Aorta (tissue), 5 donors: Measurements from ENCODE around the gene FRMD4A. TPM values are rescaled to one million over a fixed set of nuclear protein-coding genes. Genes with fewer than 3 reads are reported as not detected.

Experiments used
- ATAC-seq: fragments of 200-7000 bp; cut with Tn5 transposase; one replicate; pipeline ENCODE4 v1.9.1; 2022; ENCODE audit warnings: moderate library complexity; ENCODE audit not compliant: low FRiP score
- DNase-seq, 2 donors: peaks; one replicate each; pipeline ENCODE4 v3.0.0-alpha.2; 2020
- H3K27ac ChIP-seq, 2 donors: one replicate each; pipeline ENCODE4 v1.5.1; 2013; ENCODE audit warnings: low read length in 2 of 2, mild to moderate bottlenecking in 2 of 2, moderate library complexity in 2 of 2, control low read depth in 1 of 2, inconsistent platforms in 1 of 2, low read depth in 1 of 2
- H3K27me3 ChIP-seq, 2 donors: one replicate each; pipeline ENCODE4 v1.6.1; 2013; ENCODE audit warnings: control low read depth in 1 of 2, low read length in 1 of 2, mild to moderate bottlenecking in 1 of 2, moderate library complexity in 1 of 2; ENCODE audit not compliant: insufficient read depth in 2 of 2, control insufficient read depth in 1 of 2
- H3K36me3 ChIP-seq, 2 donors: one replicate each; pipeline ENCODE4 v1.6.1; 2013; ENCODE audit warnings: control low read depth in 1 of 2, low read length in 1 of 2, mild to moderate bottlenecking in 1 of 2; ENCODE audit not compliant: insufficient read depth in 2 of 2, control insufficient read depth in 1 of 2
- H3K4me1 ChIP-seq, 2 donors: one replicate each; pipeline ENCODE4 v1.6.1; 2013; ENCODE audit warnings: low read length in 2 of 2, control low read depth in 1 of 2, mild to moderate bottlenecking in 1 of 2, moderate library complexity in 1 of 2; ENCODE audit not compliant: insufficient read depth in 2 of 2, control insufficient read depth in 1 of 2
- H3K4me3 ChIP-seq, 2 donors: one replicate each; pipeline ENCODE4 v1.5.1; 2013; ENCODE audit warnings: low read length in 2 of 2, control low read depth in 1 of 2, mild to moderate bottlenecking in 1 of 2
- H3K9me3 ChIP-seq: one replicate; pipeline ENCODE4 v1.6.1; 2013; ENCODE audit warnings: mild to moderate bottlenecking, low read length; ENCODE audit not compliant: control insufficient read depth
- WGBS, 2 donors: extraction: QIAGEN DNeasy Blood & Tissue Kit; methylation state at CpG; one replicate each; pipeline ENCODE4 v1.1.7; 2013; 5-methylcytosine and 5-hydroxymethylcytosine counted together
- intact Hi-C, 2 donors: fragments of 100-400 bp; cut with DNase I; formaldehyde crosslinking; loops; one replicate each; pipeline versions ENCODE4 v1.14.2 to v1.15.0; 2022
- polyA plus RNA-seq, 2 donors: library from polyadenylated mRNA; stranded (reverse); fragments of 200-250 nt; gene quantifications; one replicate each; pipeline ENCODE4 v1.2.3, GENCODE V29; 2013
- total RNA-seq, 2 donors: library from RNA; stranded (reverse); fragmentation: NEBNext Ultra II Directional; extraction: Animal tissue kit (Norgen Biotek cat#: 25700); gene quantifications; one replicate each; pipeline ENCODE4 v1.2.1, GENCODE V29; 2021
- donor health status: healthy with polysubstance abuse.
- donor health status: Bipolar disorder and iron deficiency.
- donor health status: DM: no; HTN: no; CAD: no.
- donor health status: DM: no; HTN: no; CAD: no.
- donor health status: DM: yes; HTN: yes; CAD: no.

FRMD4A gene
- total and polyA plus RNA-seq, 4 donors, result 11.4 to 65.6 (median 39.7) TPM

DNA sequence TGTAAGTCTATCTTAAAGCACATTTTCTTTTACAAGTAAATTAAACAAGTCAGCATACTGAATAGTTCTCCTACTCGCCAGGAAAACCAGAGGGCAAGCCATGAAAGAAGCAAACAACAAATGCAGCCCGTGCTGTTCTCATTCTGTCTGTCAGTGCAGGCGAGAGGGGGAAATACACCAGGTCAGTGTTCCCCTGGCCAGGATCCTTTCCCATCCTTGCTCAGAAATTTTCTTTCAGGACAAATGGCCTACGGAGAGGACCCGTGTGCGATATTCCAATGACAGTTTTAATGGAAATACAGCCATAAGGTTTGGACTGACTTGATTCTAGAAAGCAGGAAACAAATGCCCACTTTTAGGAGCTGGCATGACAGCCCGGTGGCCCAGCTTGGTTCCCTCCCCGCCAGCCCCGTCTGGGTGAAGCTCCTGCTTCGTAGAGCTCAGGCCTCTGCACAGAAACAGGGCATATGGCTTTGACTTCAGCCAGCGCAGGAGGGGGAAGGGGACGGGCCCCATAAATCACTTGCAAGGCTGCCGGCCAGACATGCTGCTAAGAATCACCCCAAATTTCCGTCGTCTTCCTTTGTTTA lies 67.8 kb downstream of the FRMD4A start:
- H3K9me3 ChIP-seq, result no peaks in the 10 kb centered on the region
- H3K4me3 ChIP-seq, result no peak overlapping the region
- no peaks in the 10 kb centered on the region for H3K27me3 ChIP-seq
- DNase-seq, result no peak
- intact Hi-C loops, result no loop called here
- ATAC-seq, result no peak
- H3K4me1 ChIP-seq, result no peaks in the 10 kb centered on the region
- no peaks in the 10 kb centered on the region for H3K36me3 ChIP-seq
- WGBS, 2 donors, result 81 to 84% methylated on average over 15 of the region's 15 CpGs
- no peak overlapping the region for H3K27ac ChIP-seq

DNA sequence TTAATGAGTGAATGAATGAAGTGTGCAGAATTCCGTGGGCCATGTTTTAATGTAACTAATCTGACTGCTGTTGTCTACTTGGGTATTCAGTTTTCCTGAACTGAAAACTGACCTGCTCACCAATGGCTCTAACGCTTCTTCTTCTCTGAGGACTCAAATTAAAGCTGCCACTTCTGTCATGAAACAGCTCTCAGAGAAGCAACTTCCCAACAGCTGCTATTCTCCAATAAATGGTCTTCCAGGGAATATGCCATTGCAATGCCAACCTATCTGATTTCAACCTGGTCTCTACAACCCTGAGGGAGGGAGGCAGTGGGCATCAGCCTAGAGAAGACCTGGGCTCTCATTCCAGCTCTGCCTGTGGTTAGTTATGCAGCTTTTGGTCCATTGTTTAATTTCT lies 69.4 kb downstream of the FRMD4A start:
- no peak for ATAC-seq
- H3K4me3 ChIP-seq, result no peak overlapping the region
- whole genome bisulfite sequencing, 2 donors, result 93 to 94% methylated on average over 2 of the region's 2 CpGs
- no peaks in the 10 kb centered on the region for H3K27me3 ChIP-seq
- no peaks in the 10 kb centered on the region for H3K4me1 ChIP-seq
- no peak overlapping the region for H3K27ac ChIP-seq
- no peak for DNase-seq
- no peaks in the 10 kb centered on the region for H3K36me3 ChIP-seq
- intact Hi-C loops, result no loop called here
- H3K9me3 ChIP-seq, result no peaks in the 10 kb centered on the region

DNA sequence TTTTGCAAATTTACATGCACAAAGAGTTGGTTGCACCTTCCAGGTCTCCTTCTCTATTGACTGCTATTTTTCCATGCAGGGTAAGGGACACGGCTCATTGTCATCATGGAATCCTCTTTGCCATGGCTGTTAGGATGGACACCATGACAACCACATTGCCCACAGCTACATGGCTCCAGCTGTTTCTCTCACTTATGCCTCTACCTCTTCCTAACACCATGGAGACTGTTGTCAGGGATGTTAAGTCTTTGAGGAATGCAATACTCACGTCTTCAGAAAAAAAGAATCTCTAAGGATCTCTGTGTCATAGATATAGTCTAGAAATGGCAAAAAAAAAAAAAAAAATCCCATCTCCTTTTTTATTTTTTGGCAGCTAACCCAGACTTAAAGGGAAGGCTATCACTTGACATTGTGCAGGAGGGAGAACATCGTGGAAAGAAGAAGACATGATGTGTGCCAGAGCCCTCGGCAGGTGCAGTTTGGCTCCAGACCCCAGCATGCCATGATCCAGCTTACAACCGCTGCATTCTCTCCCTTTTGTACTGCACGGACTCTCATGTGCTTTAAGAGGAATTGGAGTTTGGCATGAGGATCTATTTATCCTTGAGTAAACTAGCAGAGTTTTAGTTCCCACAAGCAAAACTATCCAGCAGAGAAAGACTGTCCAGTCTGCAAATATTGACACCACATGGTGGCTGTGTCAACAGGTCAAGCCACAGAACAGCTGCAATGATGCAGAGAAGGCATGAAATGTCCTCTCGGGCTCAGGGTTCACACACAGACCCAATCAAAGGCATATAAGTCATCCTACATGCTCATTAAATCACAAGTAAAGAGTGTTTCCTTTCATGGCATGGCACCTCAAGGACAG lies 70.8 kb downstream of the FRMD4A start:
- 29% methylated on average over 7 of the region's 7 CpGs for whole genome bisulfite sequencing, 2 donors
- H3K9me3 ChIP-seq, result no peaks in the 10 kb centered on the region
- no peak for ATAC-seq
- DNase-seq, result no peak
- H3K36me3 ChIP-seq, result no peaks in the 10 kb centered on the region
- intact Hi-C loops, result no loop called here
- H3K27me3 ChIP-seq, result peaks cover 0 to 1% of the 10 kb centered on the region in 2 donors
- H3K4me1 ChIP-seq, result no peaks in the 10 kb centered on the region
- H3K4me3 ChIP-seq, result no peak overlapping the region
- no peak overlapping the region for H3K27ac ChIP-seq

DNA sequence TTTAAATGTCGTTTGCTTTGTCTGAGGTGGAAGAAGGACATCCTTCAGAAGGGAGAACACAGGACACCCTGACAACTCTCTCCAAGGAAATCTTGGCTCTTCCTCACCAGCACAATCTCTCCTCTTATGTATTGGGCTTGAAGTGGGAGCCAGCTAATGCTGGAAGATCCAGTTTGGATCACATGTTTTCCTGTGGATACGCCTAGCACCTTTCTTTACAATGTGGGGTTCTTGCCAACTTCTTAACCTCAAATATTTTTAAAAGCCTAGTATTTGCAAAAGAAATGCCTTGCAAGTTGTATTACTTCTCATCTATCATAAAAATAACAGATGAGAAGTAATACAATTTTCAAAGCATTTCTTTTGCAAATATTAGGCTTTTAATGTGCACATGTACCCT lies 76.4 kb downstream of the FRMD4A start:
- no peak for ATAC-seq
- WGBS, 2 donors, result 80 to 82% methylated on average over 2 of the region's 2 CpGs

DNA sequence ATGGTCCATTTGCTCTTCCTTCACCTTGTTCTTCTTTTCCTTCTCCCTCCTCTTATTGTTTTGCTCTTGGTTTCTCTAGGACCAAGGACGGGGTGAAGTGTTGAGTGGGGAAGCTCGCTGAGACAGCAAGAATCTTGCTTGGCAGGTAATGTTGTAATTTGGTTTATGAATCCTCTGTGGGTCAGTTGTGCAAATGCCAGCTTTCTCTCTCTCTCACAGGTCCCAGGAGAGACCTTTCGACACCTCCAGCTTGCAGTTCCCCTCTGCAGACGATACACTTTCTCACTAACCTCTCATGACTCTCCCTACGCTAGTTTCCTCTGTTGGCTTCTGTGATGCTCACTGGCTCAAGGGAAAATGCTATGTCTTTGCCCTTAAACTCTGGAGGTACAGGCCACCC lies 77.0 kb downstream of the FRMD4A start:
- Histone ChIP-seq H3K27ac (no peak overlapping the region), H3K4me1 (no peaks in the 10 kb centered on the region), H3K4me3 (no peak overlapping the region), H3K9me3 (no peaks in the 10 kb centered on the region), H3K27me3 (peaks cover 0 to 1% of the 10 kb centered on the region in 2 donors), H3K36me3 (no peaks in the 10 kb centered on the region)
- WGBS, 2 donors, result 85 to 92% methylated on average over 5 of the region's 5 CpGs
- DNase-seq, result no peak
- no peak for ATAC-seq
- intact Hi-C loops, result no loop called here

More for the DNA sequence above, 76.4 kb downstream of the FRMD4A start:
- Histone ChIP-seq H3K36me3 (no peaks in the 10 kb centered on the region), H3K27me3 (peaks cover 0 to 1% of the 10 kb centered on the region in 2 donors), H3K9me3 (no peaks in the 10 kb centered on the region), H3K4me1 (no peaks in the 10 kb centered on the region), H3K27ac (no peak overlapping the region), H3K4me3 (no peak overlapping the region)
- intact Hi-C loops, result no loop called here
- DNase-seq, result no peak

DNA sequence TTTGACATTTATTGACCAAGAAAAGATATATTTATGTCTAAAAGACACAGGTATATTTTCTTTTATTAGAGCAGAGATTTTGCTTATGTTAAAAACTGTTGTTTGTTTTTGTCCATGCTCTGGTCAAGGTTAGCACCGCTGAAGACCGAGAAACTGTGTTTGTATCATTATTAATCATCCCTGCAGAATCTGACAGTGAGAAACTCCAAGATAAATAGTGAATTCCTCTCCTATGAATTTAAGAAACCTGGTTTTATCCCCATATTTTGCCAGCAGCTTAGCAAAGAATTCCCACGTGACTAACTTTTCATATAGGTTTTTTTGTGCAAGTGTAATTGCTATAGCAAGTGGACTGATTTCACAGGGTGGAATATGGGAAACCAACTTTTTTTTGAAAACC lies 77.6 kb downstream of the FRMD4A start:
- Histone ChIP-seq H3K9me3 (no peaks in the 10 kb centered on the region), H3K27me3 (peaks cover 0 to 1% of the 10 kb centered on the region in 2 donors), H3K4me1 (no peaks in the 10 kb centered on the region), H3K27ac (no peak overlapping the region), H3K4me3 (no peak overlapping the region), H3K36me3 (no peaks in the 10 kb centered on the region)
- 60 to 61% methylated on average over 3 of the region's 3 CpGs for WGBS, 2 donors
- intact Hi-C loops, result no loop called here
- ATAC-seq (no peak), DNase-seq (no peak)

DNA sequence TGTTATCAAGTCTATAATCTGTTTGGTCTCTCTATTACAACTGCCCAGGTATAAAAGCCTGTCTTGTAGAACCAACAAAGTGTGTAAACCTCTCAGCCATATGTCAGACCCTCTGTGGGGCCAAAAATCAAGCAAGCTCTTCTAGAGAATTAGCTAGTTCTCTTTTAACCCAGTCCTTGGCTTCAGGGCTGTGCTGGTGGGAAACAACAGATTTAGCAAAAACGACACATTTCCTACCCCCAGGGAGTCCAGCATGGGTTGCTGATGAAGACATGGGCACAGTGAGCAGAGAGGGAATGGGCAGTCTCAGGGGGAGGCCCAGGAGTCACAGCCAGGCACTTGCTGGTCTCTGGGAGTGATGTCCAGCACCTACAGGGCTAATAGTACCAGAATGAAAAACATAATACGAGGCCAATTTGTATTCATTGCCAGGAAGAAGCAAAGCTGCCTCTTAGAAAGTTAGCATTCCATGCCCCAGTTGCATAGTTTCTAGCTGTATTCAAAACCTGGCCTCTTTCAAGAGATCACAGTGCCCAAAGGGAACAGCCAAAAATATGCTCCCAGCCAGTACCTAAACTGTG lies 80.1 kb downstream of the FRMD4A start:
- H3K9me3 ChIP-seq, result no peaks in the 10 kb centered on the region
- no peaks in the 10 kb centered on the region for H3K4me1 ChIP-seq
- DNase-seq (no peak), ATAC-seq (no peak)
- no peak overlapping the region for H3K4me3 ChIP-seq
- H3K36me3 ChIP-seq, result no peaks in the 10 kb centered on the region
- WGBS, 2 donors, result 16 to 41% methylated on average over 2 of the region's 2 CpGs
- H3K27ac ChIP-seq, result no peak overlapping the region
- intact Hi-C loops, result no loop called here
- peaks cover 0 to 1% of the 10 kb centered on the region in 2 donors for H3K27me3 ChIP-seq

DNA sequence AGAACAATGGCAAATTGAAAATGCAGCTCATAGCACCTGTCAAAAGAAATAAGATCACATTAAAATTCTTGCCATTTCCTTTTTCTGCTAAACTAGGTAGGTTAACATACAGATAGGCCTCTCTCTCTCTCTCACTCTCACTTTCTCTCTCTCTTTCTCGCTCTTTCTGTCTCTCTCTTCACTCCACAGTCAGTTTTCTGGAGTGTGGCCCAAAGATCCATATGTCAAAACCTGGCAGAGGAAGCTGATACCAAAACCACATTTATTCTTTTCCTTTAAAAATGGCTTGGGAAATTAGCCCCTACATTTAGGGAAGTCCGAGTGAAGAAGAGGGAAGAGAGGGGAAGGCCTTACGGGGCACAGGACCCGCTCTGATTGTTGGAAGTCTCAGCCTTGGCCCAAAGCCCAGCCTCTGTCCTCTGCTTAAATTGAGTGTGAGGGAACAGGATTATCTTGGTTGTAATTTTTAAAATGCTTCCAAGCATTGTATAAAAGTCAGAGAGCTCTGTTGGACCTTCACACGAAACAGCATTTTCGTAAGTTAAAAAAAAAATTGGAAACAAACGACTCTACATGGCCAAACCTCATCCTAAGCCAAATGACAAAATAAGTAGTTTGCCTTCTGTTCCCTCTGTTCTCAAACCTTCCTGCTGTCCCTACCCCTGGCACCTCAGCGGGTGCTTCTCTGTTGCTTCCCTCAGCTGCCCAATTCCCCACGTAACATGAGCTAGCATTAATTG lies 83.2 kb downstream of the FRMD4A start:
- no peak overlapping the region for H3K27ac ChIP-seq
- H3K9me3 ChIP-seq, result no peaks in the 10 kb centered on the region
- intact Hi-C loops, result no loop called here
- H3K27me3 ChIP-seq, result no peaks in the 10 kb centered on the region
- H3K4me3 ChIP-seq, result no peak overlapping the region
- no peaks in the 10 kb centered on the region for H3K4me1 ChIP-seq
- no peak for ATAC-seq
- WGBS, 2 donors, result 24 to 28% methylated on average over 9 of the region's 9 CpGs
- no peaks in the 10 kb centered on the region for H3K36me3 ChIP-seq
- no peak for DNase-seq
